HEK293 (cell line): Measurements from ENCODE around the gene HUNK.

ENCODE experiments used
- CTCF ChIA-PET: fragments of 350-600 bp; formaldehyde crosslinking; extraction: SDS; loops from one replicate; lab custom pipeline; 2021; ENCODE audit warnings: antibody characterized with exemption; lab: Yijun Ruan, JAX
- POLR2A ChIA-PET: fragments of 300-600 bp; formaldehyde crosslinking; extraction: SDS; loops from one replicate; lab custom pipeline; 2020; ENCODE audit warnings: antibody characterized with exemption, inconsistent platforms; lab: Yijun Ruan, JAX
- H3K27ac ChIP-seq: fragments of 200-500 bp; sonication (Bioruptor generic); 2 replicates; pipeline ENCODE4 v1.5.1; 2014; ENCODE audit warnings: low read depth, low read length, control low read depth, inconsistent platforms; ENCODE audit errors: extremely low read depth
- H3K36me3 ChIP-seq, 2 experiments: fragments of 200-500 bp in 1 of 2; sonication (Bioruptor generic) in 1 of 2; 1 replicate in 1 of 2; 2 replicates in 1 of 2; pipeline ENCODE4 v1.5.1; 2014 to 2017; ENCODE audit warnings: inconsistent platforms in 2 of 2, low read length in 2 of 2; ENCODE audit not compliant: control insufficient read depth in 2 of 2, insufficient read depth in 1 of 2
- H3K4me1 ChIP-seq: fragments of 200-500 bp; sonication (Bioruptor generic); 2 replicates; pipeline ENCODE4 v1.5.1; 2014; ENCODE audit warnings: mild to moderate bottlenecking, low read length, inconsistent platforms; ENCODE audit not compliant: control insufficient read depth, insufficient read depth
- H3K4me3 ChIP-seq: 2 replicates; pipeline ENCODE4 v1.5.1; 2011; ENCODE audit warnings: low read depth, mild to moderate bottlenecking, control low read depth, low read length, moderate library complexity
- H3K9me3 ChIP-seq: fragments of 200-500 bp; sonication (Bioruptor generic); 2 replicates; pipeline ENCODE4 v1.5.1; 2014; ENCODE audit warnings: low read depth, low read length, inconsistent platforms; ENCODE audit not compliant: control insufficient read depth, insufficient read depth
- AEBP2 ChIP-seq: fragments of 450-650 bp; formaldehyde crosslinking; IDR thresholded peaks from 2 replicates; pipeline ENCODE4 v1.5.1; 2016; ENCODE audit warnings: missing biosample characterization, missing genetic modification characterization, borderline replicate concordance
- GFI1B ChIP-seq: fragments of 450-650 bp; formaldehyde crosslinking; IDR thresholded peaks from 2 replicates; pipeline ENCODE4 v1.5.1; 2016; ENCODE audit warnings: missing biosample characterization, missing genetic modification characterization
- HOXC10 ChIP-seq: sonication (generic); formaldehyde crosslinking; IDR thresholded peaks from 2 replicates; pipeline ENCODE4 v1.8.1; 2023; ENCODE audit warnings: mild to moderate bottlenecking, missing genetic modification reagents
- HOXD13 ChIP-seq: sonication (generic); formaldehyde crosslinking; IDR thresholded peaks from 2 replicates; pipeline ENCODE4 v1.8.0; 2022; ENCODE audit warnings: missing genetic modification reagents, borderline replicate concordance
- OVOL3 ChIP-seq: fragments of 450-650 bp; formaldehyde crosslinking; IDR thresholded peaks from 2 replicates; pipeline ENCODE4 v1.5.1; 2016; ENCODE audit warnings: missing biosample characterization, missing genetic modification characterization
- SP2 ChIP-seq: fragments of 450-650 bp; formaldehyde crosslinking; IDR thresholded peaks from 2 replicates; pipeline ENCODE4 v1.5.1; 2016; ENCODE audit warnings: missing biosample characterization, missing genetic modification characterization
- YY1 ChIP-seq: fragments of 450-650 bp; formaldehyde crosslinking; IDR thresholded peaks from 2 replicates; pipeline ENCODE4 v1.5.1; 2018; ENCODE audit warnings: missing biosample characterization, missing genetic modification characterization
- ZBTB17 ChIP-seq: fragments of 450-650 bp; formaldehyde crosslinking; IDR thresholded peaks from 2 replicates; pipeline ENCODE4 v1.5.1; 2016; ENCODE audit warnings: missing biosample characterization, missing genetic modification characterization
- ZBTB20 ChIP-seq: fragments of 450-650 bp; formaldehyde crosslinking; IDR thresholded peaks from 2 replicates; pipeline ENCODE4 v1.5.1; 2016; ENCODE audit warnings: missing biosample characterization, missing genetic modification characterization
- ZBTB49 ChIP-seq: fragments of 450-650 bp; formaldehyde crosslinking; IDR thresholded peaks from 2 replicates; pipeline ENCODE4 v1.5.1; 2016; ENCODE audit warnings: missing biosample characterization, missing genetic modification characterization, low read depth
- ZEB2 ChIP-seq: fragments of 450-650 bp; formaldehyde crosslinking; IDR thresholded peaks from 2 replicates; pipeline ENCODE4 v1.5.1; 2016; ENCODE audit warnings: missing biosample characterization, missing genetic modification characterization
- ZNF114 ChIP-seq: fragments of 450-650 bp; formaldehyde crosslinking; IDR thresholded peaks from 2 replicates; pipeline ENCODE4 v1.5.0; 2017; ENCODE audit warnings: missing biosample characterization, missing genetic modification characterization
- ZNF155 ChIP-seq: fragments of 450-650 bp; formaldehyde crosslinking; IDR thresholded peaks from 2 replicates; pipeline ENCODE4 v1.5.1; 2016; ENCODE audit warnings: missing biosample characterization, missing genetic modification characterization
- ZNF184 ChIP-seq: fragments of 450-650 bp; IDR thresholded peaks from 2 replicates; pipeline ENCODE4 v1.5.1; 2018; ENCODE audit warnings: missing biosample characterization, mild to moderate bottlenecking, missing genetic modification characterization
- ZNF19 ChIP-seq: fragments of 450-650 bp; formaldehyde crosslinking; IDR thresholded peaks from 2 replicates; pipeline ENCODE4; 2016; ENCODE audit warnings: missing biosample characterization, missing genetic modification characterization, low read depth
- ZNF2 ChIP-seq: fragments of 450-650 bp; formaldehyde crosslinking; IDR thresholded peaks from 2 replicates; pipeline ENCODE4 v1.5.1; 2016; ENCODE audit warnings: missing biosample characterization, missing genetic modification characterization
- ZNF223 ChIP-seq: fragments of 450-650 bp; formaldehyde crosslinking; IDR thresholded peaks from 2 replicates; pipeline ENCODE4 v1.5.1; 2016; ENCODE audit warnings: missing biosample characterization, missing genetic modification characterization
- ZNF26 ChIP-seq: fragments of 450-650 bp; formaldehyde crosslinking; IDR thresholded peaks from 2 replicates; pipeline ENCODE4 v1.5.1; 2016; ENCODE audit warnings: missing biosample characterization, missing genetic modification characterization
- ZNF341 ChIP-seq: fragments of 450-650 bp; formaldehyde crosslinking; IDR thresholded peaks from 2 replicates; pipeline ENCODE4; 2016; ENCODE audit warnings: low read depth, missing biosample characterization, missing genetic modification characterization
- ZNF366 ChIP-seq: fragments of 450-650 bp; formaldehyde crosslinking; conservative IDR thresholded peaks from 2 replicates; pipeline ENCODE4 v1.5.1; 2016; ENCODE audit warnings: missing biosample characterization, missing genetic modification characterization
- ZNF426 ChIP-seq: fragments of 450-650 bp; formaldehyde crosslinking; IDR thresholded peaks from 2 replicates; pipeline ENCODE4 v1.5.1; 2017; ENCODE audit warnings: missing biosample characterization, missing genetic modification characterization, mild to moderate bottlenecking, inconsistent platforms, moderate library complexity
- ZNF48 ChIP-seq: fragments of 450-650 bp; formaldehyde crosslinking; IDR thresholded peaks from 2 replicates; pipeline ENCODE4 v1.5.1; 2016; ENCODE audit warnings: missing biosample characterization, missing genetic modification characterization
- ZNF501 ChIP-seq: fragments of 450-650 bp; formaldehyde crosslinking; IDR thresholded peaks from 2 replicates; pipeline ENCODE4 v1.5.1; 2016; ENCODE audit warnings: missing biosample characterization, missing genetic modification characterization
- ZNF626 ChIP-seq: fragments of 450-650 bp; sonication (Bioruptor Pico); formaldehyde crosslinking; IDR thresholded peaks from 2 replicates; pipeline ENCODE4 v1.5.1; 2018; ENCODE audit warnings: missing biosample characterization, missing genetic modification characterization, inconsistent platforms
- ZNF629 ChIP-seq: fragments of 450-650 bp; formaldehyde crosslinking; IDR thresholded peaks from 2 replicates; pipeline ENCODE4 v1.5.1; 2017; ENCODE audit warnings: missing biosample characterization, missing genetic modification characterization
- ZNF776 ChIP-seq: fragments of 450-650 bp; formaldehyde crosslinking; IDR thresholded peaks from 2 replicates; pipeline ENCODE4 v1.5.0; 2017; ENCODE audit warnings: missing biosample characterization, missing genetic modification characterization, borderline replicate concordance
- ZNF785 ChIP-seq: fragments of 450-650 bp; formaldehyde crosslinking; IDR thresholded peaks from 2 replicates; pipeline ENCODE4 v1.5.1; 2016; ENCODE audit warnings: missing biosample characterization, missing genetic modification characterization

The HUNK gene

GRCh38 chr21:32004291-32004690 is 131.5 kb downstream of the HUNK start:
- Histone ChIP-seq H3K9me3 (no peaks in the 10 kb centered on the region), H3K36me3 (peaks cover 0 to 9% of the 10 kb centered on the region in 2 experiments; a peak in 2 of 3 replicates), H3K4me3 (no peak overlapping the region), H3K4me1 (no peaks in the 10 kb centered on the region), H3K27ac (no peak overlapping the region)
- CTCF ChIA-PET = no interaction called here
- POLR2A ChIA-PET = no interaction called here
- TF ChIP-seq ZNF2 (no peak), OVOL3 (no peak), SP2 (no peak), ZNF19 (tag by site-specific recombination) (no peak), YY1 (tag by site-specific recombination) (no peak), ZNF785 (tag by site-specific recombination) (no peak), ZNF223 (tag by site-specific recombination) (no peak)

- Histone ChIP-seq H3K9me3 (no peaks in the 10 kb centered on the region), H3K4me1 (no peaks in the 10 kb centered on the region), H3K4me3 (no peak overlapping the region), H3K36me3 (no peaks in the 10 kb centered on the region)
- CTCF ChIA-PET = no interaction called here
- POLR2A ChIA-PET = no interaction called here
- TF ChIP-seq ZNF629 (tag by site-specific recombination) (peak; percentile 25; the same call in 1 of the 2 replicates), GFI1B (tag by site-specific recombination) (no peak), ZNF184 (peak; percentile 69; the same call in 1 of the 2 replicates)
- TF ChIP-seq, all 188 proteins: peak for 2
- H3K27ac ChIP-seq = no peak overlapping the region
These were observed 134.6 kb downstream of the HUNK start for GRCh38 chr21:32007456-32007855.

GRCh38 chr21:32008714-32009113 is 135.9 kb downstream of the HUNK start:
- 0 out of 2 replicates have a peak, but pooled peaks have one; percentile 56 for TF ChIP-seq ZNF48 (tag by site-specific recombination)
- TF ChIP-seq ZNF366 (tag by site-specific recombination) = peak; percentile 82
- peak; percentile 74; the same call in 1 of the 2 replicates for TF ChIP-seq ZNF114 (tag by site-specific recombination)
- TF ChIP-seq ZBTB17 (tag by site-specific recombination) = peak; percentile 90
- no peak for TF ChIP-seq ZNF501 (tag by site-specific recombination)
- no peak for TF ChIP-seq HOXC10 (CRISPR knock-in tag)
- TF ChIP-seq ZNF776 = peak; percentile 21; the same call in 1 of the 2 replicates
- TF ChIP-seq ZBTB49 (tag by site-specific recombination) = no peak
- no peak for TF ChIP-seq ZBTB20 (tag by site-specific recombination)
- Histone ChIP-seq H3K36me3 (no peaks in the 10 kb centered on the region), H3K4me1 (no peaks in the 10 kb centered on the region), H3K9me3 (no peaks in the 10 kb centered on the region), H3K27ac (no peak overlapping the region), H3K4me3 (no peak overlapping the region)
- CTCF ChIA-PET = interaction anchor here (0.5 kb wide), 1 partner anchor 8 kb away, joined by 3 read pairs; no protein-coding TSS in a partner anchor
- POLR2A ChIA-PET = no interaction called here

GRCh38 chr21:32009263-32009662 is 136.4 kb downstream of the HUNK start:
- no peaks in the 10 kb centered on the region for H3K4me1 ChIP-seq
- H3K4me3 ChIP-seq = no peak overlapping the region
- ChIA-PET POLR2A (no interaction called here), CTCF (no interaction called here)
- H3K36me3 ChIP-seq = no peaks in the 10 kb centered on the region
- no peaks in the 10 kb centered on the region for H3K9me3 ChIP-seq
- no peak overlapping the region for H3K27ac ChIP-seq
- TF ChIP-seq ZNF26 (tag by site-specific recombination) (no peak), AEBP2 (tag by site-specific recombination) (no peak), ZNF426 (tag by site-specific recombination) (no peak), ZEB2 (tag by site-specific recombination) (no peak), HOXD13 (CRISPR knock-in tag) (no peak), ZNF626 (tag by site-specific recombination) (no peak), ZNF155 (tag by site-specific recombination) (no peak), ZNF341 (tag by site-specific recombination) (no peak)
